Testis (tissue), 2 donors: ENCODE results near the gene MNX1.

Experiments used
- CTCF ChIP-seq, 3 experiments: fragments of 450-650 bp in 2 of 3; fragments of 200-600 bp in 1 of 3; sonication (generic) in 1 of 3; IDR thresholded peaks; one replicate each; pipeline ENCODE4 v1.5.1; 2016 to 2019; ENCODE audit warnings: antibody characterized with exemption in 3 of 3, mild to moderate bottlenecking in 2 of 3, moderate library complexity in 1 of 3
- POLR2A ChIP-seq: fragments of 450-650 bp; IDR thresholded peaks from one replicate; pipeline ENCODE4 v1.6.1; 2017; ENCODE audit warnings: antibody characterized with exemption, mild to moderate bottlenecking, moderate library complexity

- TF ChIP-seq CTCF (IDR thresholded peaks at IDR 0.05) = no peak
- no peak for TF ChIP-seq POLR2A
Observed at GRCh38 chr7:157024716-157025115, 14.3 kb upstream of the MNX1 start.
